ENCODE measurements around the gene ITPK1. TPM values are rescaled to one million over a fixed set of nuclear protein-coding genes. Genes with fewer than 3 reads are reported as not detected.

Gene ITPK1
- total RNA-seq, 4 donors from 2014 or later = 37.5 to 47.5 (median 41.4) TPM

GRCh38 chr14:92907316-92907911, 208.3 kb downstream of the ITPK1 start:
- H3K4me3 ChIP-seq (ENCODE audit: low read depth, poor library complexity, severe bottlenecking) = no peak overlapping the region
- DNase-seq (ENCODE audit: low spot score in 2 of 2) = no peak
- intact Hi-C loops (cut with DNase I; ENCODE audit: low total_unique reads) = no loop called here
- TF ChIP-seq CTCF (IDR thresholded peaks at IDR 0.05) (no peak), POLR2A (IDR thresholded peaks at IDR 0.05) (no peak)
- WGBS, 2 donors = 70 to 71% methylated on average over 6 of the region's 6 CpGs

- no peak for TF ChIP-seq CTCF (IDR thresholded peaks at IDR 0.05)
- TF ChIP-seq POLR2A (IDR thresholded peaks at IDR 0.05) = no peak
- WGBS, 2 donors = 42 to 44% methylated on average over 6 of the region's 6 CpGs
- DNase-seq (ENCODE audit: low spot score in 2 of 2) = no peak
- H3K4me3 ChIP-seq (ENCODE audit: low read depth, poor library complexity, severe bottlenecking) = no peak overlapping the region
- intact Hi-C loops (cut with DNase I; ENCODE audit: low total_unique reads) = no loop called here
Observed at GRCh38 chr14:92906823-92907222, 208.9 kb downstream of the ITPK1 start.

- intact Hi-C loops (cut with DNase I; ENCODE audit: low total_unique reads) = no loop called here
- WGBS, 2 donors = 81 to 85% methylated on average over 6 of the region's 6 CpGs
Observed at GRCh38 chr14:92906420-92906819, 209.3 kb downstream of the ITPK1 start.

GRCh38 chr14:92905667-92906066, 210.1 kb downstream of the ITPK1 start:
- 78 to 85% methylated on average over 8 of the region's 8 CpGs for WGBS, 2 donors
- no peak for TF ChIP-seq CTCF (IDR thresholded peaks at IDR 0.05)
- no peak for DNase-seq (ENCODE audit: low spot score in 2 of 2)
- H3K4me3 ChIP-seq (ENCODE audit: low read depth, poor library complexity, severe bottlenecking) = no peak overlapping the region
- intact Hi-C loops (cut with DNase I; ENCODE audit: low total_unique reads) = no loop called here

More at GRCh38 chr14:92906420-92906819, 209.3 kb downstream of the ITPK1 start:
- H3K4me3 ChIP-seq (ENCODE audit: low read depth, poor library complexity, severe bottlenecking) = no peak overlapping the region
- TF ChIP-seq POLR2A (IDR thresholded peaks at IDR 0.05) (no peak), CTCF (IDR thresholded peaks at IDR 0.05) (no peak)
- no peak for DNase-seq (ENCODE audit: low spot score in 2 of 2)

GRCh38 chr14:92903359-92903758, 212.4 kb downstream of the ITPK1 start:
- DNase-seq (ENCODE audit: low spot score in 2 of 2) = no peak
- WGBS, 2 donors = 59 to 75% methylated on average over 4 to 6 of the region's 6 CpGs
- TF ChIP-seq CTCF (IDR thresholded peaks at IDR 0.05) (no peak), POLR2A (IDR thresholded peaks at IDR 0.05) (no peak)
- H3K4me3 ChIP-seq (ENCODE audit: low read depth, poor library complexity, severe bottlenecking) = no peak overlapping the region
- intact Hi-C loops (cut with DNase I; ENCODE audit: low total_unique reads) = no loop called here

- 18 to 19% methylated on average over 17 of the region's 17 CpGs for WGBS, 2 donors
Observed at GRCh38 chr14:92902726-92903125, 213.0 kb downstream of the ITPK1 start.

More at GRCh38 chr14:92902726-92903125, 213.0 kb downstream of the ITPK1 start:
- intact Hi-C loops (cut with DNase I; ENCODE audit: low total_unique reads) = no loop called here
- H3K4me3 ChIP-seq (ENCODE audit: low read depth, poor library complexity, severe bottlenecking) = no peak overlapping the region
- TF ChIP-seq POLR2A (IDR thresholded peaks at IDR 0.05) (no peak), CTCF (IDR thresholded peaks at IDR 0.05) (no peak)
- no peak for DNase-seq (ENCODE audit: low spot score in 2 of 2)
